Neuronal stem cell (in vitro differentiated cells): ENCODE data around the gene SCMH1.

ENCODE experiments used
- DNase-seq: peaks from one replicate; pipeline ENCODE4 v3.0.0-alpha.2; 2013; ENCODE audit warnings: low spot score
- H2AFZ ChIP-seq: one replicate; pipeline ENCODE4 v1.6.1; 2013; ENCODE audit warnings: mild to moderate bottlenecking, low read length, inconsistent platforms
- H2AK5ac ChIP-seq: 2 replicates; pipeline ENCODE4 v1.6.1; 2013; ENCODE audit warnings: low read depth, mild to moderate bottlenecking, inconsistent platforms, low read length, moderate library complexity, mixed read lengths
- H2BK120ac ChIP-seq: 2 replicates; pipeline ENCODE4 v1.6.1; 2013; ENCODE audit warnings: low read depth, mild to moderate bottlenecking, inconsistent platforms, low read length, moderate library complexity, mixed read lengths
- H2BK12ac ChIP-seq: one replicate; pipeline ENCODE4 v1.6.1; 2013; ENCODE audit warnings: low read length, inconsistent platforms
- H2BK15ac ChIP-seq: 2 replicates; pipeline ENCODE4 v1.6.1; 2013; ENCODE audit warnings: mild to moderate bottlenecking, low read length, inconsistent platforms, mixed read lengths
- H2BK5ac ChIP-seq: one replicate; pipeline ENCODE4 v1.6.1; 2013; ENCODE audit warnings: inconsistent platforms, mild to moderate bottlenecking, low read length, moderate library complexity
- H3K14ac ChIP-seq: one replicate; pipeline ENCODE4 v1.6.1; 2013; ENCODE audit warnings: low read length, inconsistent platforms
- H3K18ac ChIP-seq: 2 replicates; pipeline ENCODE4 v1.6.1; 2013; ENCODE audit warnings: low read length, inconsistent platforms
- H3K23ac ChIP-seq: 2 replicates; pipeline ENCODE4 v1.6.1; 2013; ENCODE audit warnings: low read depth, mild to moderate bottlenecking, mixed read lengths, low read length, inconsistent platforms; ENCODE audit not compliant: poor library complexity
- H3K27ac ChIP-seq: replicated peaks from 3 replicates; pipeline ENCODE4 v1.5.1; 2013; ENCODE audit warnings: low read length, inconsistent platforms
- H3K27me3 ChIP-seq, 3 experiments: 2 replicates each; pipeline ENCODE4 v1.6.1; 2013; ENCODE audit warnings: low read length in 3 of 3, mild to moderate bottlenecking in 2 of 3, inconsistent platforms in 1 of 3, low read depth in 1 of 3, mixed read lengths in 1 of 3, moderate library complexity in 1 of 3; ENCODE audit not compliant: control insufficient read depth in 3 of 3, insufficient read depth in 3 of 3
- H3K36me3 ChIP-seq, 2 donors: replicated peaks in 1 of 2; 2 replicates each; pipeline ENCODE4 v1.6.1; 2013; ENCODE audit warnings: low read length in 2 of 2; ENCODE audit not compliant: control insufficient read depth in 2 of 2, insufficient read depth in 2 of 2
- H3K4ac ChIP-seq: 2 replicates; pipeline ENCODE4 v1.6.1; 2013; ENCODE audit warnings: inconsistent platforms, mild to moderate bottlenecking, low read length, moderate library complexity
- H3K4me1 ChIP-seq, 2 donors: 1 replicate in 1 of 2; 2 replicates in 1 of 2; pipeline ENCODE4 v1.6.1; 2013; ENCODE audit warnings: low read length in 2 of 2, low read depth in 1 of 2; ENCODE audit not compliant: control insufficient read depth in 2 of 2, insufficient read depth in 1 of 2
- H3K4me2 ChIP-seq: one replicate; pipeline ENCODE4 v1.6.1; 2013; ENCODE audit warnings: mild to moderate bottlenecking, low read length, inconsistent platforms; ENCODE audit not compliant: insufficient read depth, poor library complexity, severe bottlenecking
- H3K4me3 ChIP-seq, 2 donors: 2 replicates each; pipeline ENCODE4 v1.5.1; 2013; ENCODE audit warnings: low read length in 2 of 2, mild to moderate bottlenecking in 2 of 2, inconsistent platforms in 1 of 2, moderate library complexity in 1 of 2
- H3K79me1 ChIP-seq: one replicate; pipeline ENCODE4 v1.6.1; 2013; ENCODE audit warnings: low read depth, mild to moderate bottlenecking, inconsistent platforms, low read length, moderate library complexity
- H3K9ac ChIP-seq: one replicate; pipeline ENCODE4 v1.6.1; 2013; ENCODE audit warnings: mild to moderate bottlenecking, low read depth, low read length, inconsistent platforms; ENCODE audit not compliant: poor library complexity
- H3K9me3 ChIP-seq, 2 donors: replicated peaks in 1 of 2; 2 replicates each; pipeline versions ENCODE3 to v1.6.1; 2013; ENCODE audit warnings: low read length in 2 of 2, mild to moderate bottlenecking in 2 of 2, inconsistent platforms in 1 of 2, low read depth in 1 of 2, mixed read lengths in 1 of 2, moderate library complexity in 1 of 2; ENCODE audit not compliant: control insufficient read depth in 2 of 2, insufficient read depth in 1 of 2
- H4K8ac ChIP-seq: one replicate; pipeline ENCODE4 v1.6.1; 2013; ENCODE audit warnings: low read depth, mild to moderate bottlenecking, inconsistent platforms, low read length, moderate library complexity
- H4K91ac ChIP-seq: one replicate; pipeline ENCODE4 v1.6.1; 2013; ENCODE audit warnings: low read length, low read depth, mild to moderate bottlenecking, inconsistent platforms; ENCODE audit not compliant: poor library complexity
- WGBS, 2 donors: extraction: QIAGEN DNeasy Blood & Tissue Kit; methylation state at CpG; one replicate each; pipeline ENCODE4 v1.1.7; 2013; ENCODE audit warnings: missing lambda C conversion rate in 2 of 2, mixed read lengths in 1 of 2; ENCODE audit not compliant: insufficient read length in 2 of 2, insufficient replicate concordance in 1 of 2; ENCODE audit errors: extremely low coverage in 2 of 2; 5-methylcytosine and 5-hydroxymethylcytosine counted together

The SCMH1 gene

GRCh38 chr1:41149570-41149969, 92.5 kb downstream of the SCMH1 start:
- no peaks in the 10 kb centered on the region for H3K79me1 ChIP-seq
- no peak overlapping the region for H3K4ac ChIP-seq
- H2BK5ac ChIP-seq = no peak overlapping the region
- no peak overlapping the region for H2BK15ac ChIP-seq
- no peak for DNase-seq
- H3K9ac ChIP-seq = no peak overlapping the region
- H3K4me3 ChIP-seq = no peak overlapping the region
- no peak overlapping the region for H2AFZ ChIP-seq
- no peak overlapping the region for H3K14ac ChIP-seq
- no peak overlapping the region for H2AK5ac ChIP-seq
- no peak overlapping the region for H4K8ac ChIP-seq
- no peak overlapping the region for H3K4me2 ChIP-seq
- H3K27me3 ChIP-seq = no peaks in the 10 kb centered on the region
- no peak overlapping the region for H3K23ac ChIP-seq
- no peak overlapping the region for H4K91ac ChIP-seq
- peaks cover 4 to 73% of the 10 kb centered on the region in 2 donors for H3K36me3 ChIP-seq
- H2BK120ac ChIP-seq = no peak overlapping the region
- H3K18ac ChIP-seq = no peak overlapping the region
- H3K9me3 ChIP-seq = peaks cover 0 to 13% of the 10 kb centered on the region in 2 donors
- WGBS, 2 donors = no CpG with 5 or more reads among the region's 2 CpGs
- H3K27ac ChIP-seq = no peak overlapping the region
- H2BK12ac ChIP-seq = no peak overlapping the region
- H3K4me1 ChIP-seq = peaks cover 0 to 1% of the 10 kb centered on the region in 2 donors

GRCh38 chr1:41144285-41144684, 97.8 kb downstream of the SCMH1 start:
- H2AFZ ChIP-seq = no peak overlapping the region
- WGBS, 2 donors = no CpG with 5 or more reads among the region's 1 CpG

GRCh38 chr1:41138549-41138948, 103.6 kb downstream of the SCMH1 start:
- Histone ChIP-seq H3K18ac (no peak overlapping the region), H2BK5ac (no peak overlapping the region), H4K91ac (no peak overlapping the region), H2BK12ac (no peak overlapping the region), H4K8ac (no peak overlapping the region), H2BK15ac (no peak overlapping the region), H3K4me1 (no peaks in the 10 kb centered on the region), H3K9me3 (peaks cover 3 to 50% of the 10 kb centered on the region in 2 donors), H2AK5ac (no peak overlapping the region), H3K27me3 (no peaks in the 10 kb centered on the region), H3K36me3 (peaks cover 7 to 68% of the 10 kb centered on the region in 2 donors), H3K4ac (no peak overlapping the region), H3K79me1 (no peaks in the 10 kb centered on the region), H3K4me3 (no peak overlapping the region), H3K23ac (no peak overlapping the region), H3K4me2 (no peak overlapping the region), H2AFZ (no peak overlapping the region), H3K14ac (no peak overlapping the region), H2BK120ac (no peak overlapping the region), H3K27ac (no peak overlapping the region), H3K9ac (no peak overlapping the region)
- no CpG with 5 or more reads among the region's 1 CpG for WGBS, 2 donors
- no peak for DNase-seq

More at GRCh38 chr1:41144285-41144684, 97.8 kb downstream of the SCMH1 start:
- DNase-seq = no peak
- H3K27ac ChIP-seq = no peak overlapping the region
- no peak overlapping the region for H3K14ac ChIP-seq
- H3K36me3 ChIP-seq = peaks cover 4 to 78% of the 10 kb centered on the region in 2 donors
- peaks cover 3 to 39% of the 10 kb centered on the region in 2 donors for H3K9me3 ChIP-seq
- no peaks in the 10 kb centered on the region for H3K4me1 ChIP-seq
- H2AK5ac ChIP-seq = no peak overlapping the region
- H3K27me3 ChIP-seq = no peaks in the 10 kb centered on the region
- no peak overlapping the region for H2BK15ac ChIP-seq
- H3K4me3 ChIP-seq = no peak overlapping the region
- no peak overlapping the region for H2BK5ac ChIP-seq
- H3K18ac ChIP-seq = no peak overlapping the region
- no peak overlapping the region for H4K8ac ChIP-seq
- H3K23ac ChIP-seq = no peak overlapping the region
- no peaks in the 10 kb centered on the region for H3K79me1 ChIP-seq
- H3K4me2 ChIP-seq = no peak overlapping the region
- no peak overlapping the region for H2BK12ac ChIP-seq
- no peak overlapping the region for H3K9ac ChIP-seq
- no peak overlapping the region for H4K91ac ChIP-seq
- no peak overlapping the region for H3K4ac ChIP-seq
- H2BK120ac ChIP-seq = no peak overlapping the region

GRCh38 chr1:41135196-41135947, 106.7 kb downstream of the SCMH1 start:
- H4K8ac ChIP-seq = no peak overlapping the region
- no CpG with 5 or more reads among the region's 1 CpG for WGBS, 2 donors

More at GRCh38 chr1:41135196-41135947, 106.7 kb downstream of the SCMH1 start:
- Histone ChIP-seq H2AK5ac (no peak overlapping the region), H2BK5ac (no peak overlapping the region), H2AFZ (no peak overlapping the region), H2BK12ac (no peak overlapping the region), H3K23ac (no peak overlapping the region), H3K27ac (no peak overlapping the region), H3K36me3 (peaks cover 2 to 48% of the 10 kb centered on the region in 2 donors), H3K4me3 (no peak overlapping the region), H3K9ac (no peak overlapping the region), H3K9me3 (peaks cover 0 to 30% of the 10 kb centered on the region in 2 donors), H2BK120ac (no peak overlapping the region), H2BK15ac (no peak overlapping the region), H3K27me3 (no peaks in the 10 kb centered on the region), H3K18ac (no peak overlapping the region), H3K4ac (no peak overlapping the region), H3K4me1 (no peaks in the 10 kb centered on the region), H4K91ac (no peak overlapping the region), H3K14ac (no peak overlapping the region), H3K4me2 (no peak overlapping the region), H3K79me1 (no peaks in the 10 kb centered on the region)
- no peak for DNase-seq
